Stimulated activated naive CD8-positive, alpha-beta T cell treated with anti-CD3 and anti-CD28 coated beads, Interleukin-15, Interleukin-2, amounts not matched to agents 100 U/mL and 50 U/mL, for 24 hours (primary cell): ENCODE data around the gene NKX2-1.
"Not testable (repeated sequence)": the region's sequence is repeated elsewhere in the genome, so short reads cannot be mapped to it uniquely, and the experiment has no call there.

Experiments
- ATAC-seq: fragments of 150-1000 bp; cut with Tn5 transposase; one replicate; pipeline ENCODE4 v1.10.0; 2021
- DNase-seq: peaks from one replicate; pipeline ENCODE4 v3.0.0; 2021

The NKX2-1 gene

GRCh38 chr14:36505181-36505815 lies 14.7 kb downstream of the NKX2-1 start:
- DNase-seq = no peak
- ATAC-seq = peak; percentile 55

- DNase-seq (no peak), ATAC-seq (no peak)
Measured at GRCh38 chr14:36504771-36505175, 15.3 kb downstream of the NKX2-1 start.

DNA sequence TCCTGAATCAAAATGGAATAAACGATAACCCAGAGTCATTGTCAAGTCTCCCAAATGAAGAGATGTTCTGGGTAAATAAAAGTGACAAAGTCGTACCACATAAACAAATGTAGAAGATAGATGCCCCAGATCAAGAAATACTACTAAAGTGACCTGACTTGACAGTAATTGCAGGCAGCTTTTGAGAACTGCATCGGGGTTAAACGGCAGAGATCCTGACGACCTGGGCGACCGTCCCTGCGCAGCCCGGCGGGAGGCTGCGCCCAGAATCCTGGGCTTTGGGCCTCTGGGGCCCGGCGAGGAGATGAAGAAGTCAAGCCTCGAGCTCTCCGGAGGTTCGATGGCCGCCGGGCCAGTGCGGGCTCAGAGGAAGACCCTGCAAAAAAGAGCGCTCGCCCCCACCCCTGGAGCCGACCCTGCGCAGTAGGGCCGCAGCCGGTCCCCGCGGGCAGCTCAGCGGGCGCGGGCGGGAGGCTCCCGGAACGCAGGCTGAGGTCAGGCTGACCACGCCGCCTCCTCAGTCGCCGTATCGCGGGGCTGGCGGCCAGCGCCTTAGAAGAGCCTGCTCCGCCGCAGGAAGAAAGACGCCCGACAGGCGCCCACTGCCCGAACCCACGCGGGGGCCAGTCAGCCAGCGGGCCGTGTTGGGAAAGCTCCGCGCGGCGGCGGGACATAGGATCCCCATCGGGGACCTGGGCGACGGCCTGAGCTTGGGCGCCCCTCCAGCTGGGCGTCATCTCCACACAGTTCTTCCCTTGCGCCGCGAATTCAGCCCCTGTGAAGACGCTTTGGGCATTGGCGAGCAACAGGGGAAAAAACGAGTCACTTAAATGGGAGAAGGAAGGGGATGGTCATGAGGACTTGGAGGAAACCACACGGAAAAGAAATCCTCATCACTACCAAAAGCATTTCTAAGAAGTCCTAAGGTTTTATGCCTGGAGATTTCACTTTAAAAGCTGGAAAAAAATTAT lies 16.0 kb downstream of the NKX2-1 start:
- DNase-seq = no peak
- no peak for ATAC-seq

DNA sequence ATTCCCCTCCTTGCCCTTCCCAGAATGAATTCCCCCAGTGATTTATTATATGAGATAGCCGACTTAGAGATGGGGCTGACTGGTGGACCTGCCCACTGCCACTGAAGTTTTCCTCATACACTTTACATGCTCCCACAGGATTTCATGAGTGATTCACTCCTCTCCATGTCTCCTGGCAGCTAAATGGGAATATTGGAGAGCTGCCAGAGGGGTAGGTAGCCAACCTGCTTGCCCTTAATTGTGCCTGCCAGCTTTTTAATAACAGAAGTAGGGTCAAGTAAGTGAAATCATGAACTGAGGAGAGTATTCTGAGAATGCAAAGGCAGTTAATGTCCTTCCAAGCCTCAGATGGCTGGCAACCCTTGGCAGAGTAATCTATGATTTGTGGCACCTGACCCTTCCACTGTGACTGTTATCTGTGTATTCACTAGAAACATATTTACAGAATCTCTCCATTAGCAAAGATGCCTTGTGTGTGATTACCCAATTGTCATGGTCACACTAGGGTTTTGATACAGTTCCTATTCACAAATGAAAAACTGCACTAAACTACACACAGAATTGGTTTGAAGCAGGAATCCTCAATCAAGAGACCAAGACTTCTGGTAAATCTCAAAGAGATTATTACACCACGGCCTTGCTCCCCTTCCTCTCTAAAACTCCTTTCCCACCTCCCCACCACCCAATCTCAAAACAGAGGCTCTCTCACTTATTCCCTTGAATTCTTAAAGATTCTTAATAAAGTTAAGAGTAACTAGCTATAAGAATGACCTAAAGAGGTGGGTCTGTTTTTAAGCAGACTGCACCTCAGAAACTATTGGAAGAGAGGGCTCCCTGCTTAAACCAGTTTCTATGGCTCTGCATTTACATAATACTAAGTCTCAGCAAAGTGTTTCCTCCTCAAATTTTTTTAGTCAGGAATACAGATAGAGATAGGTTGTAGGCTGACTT lies 17.2 kb downstream of the NKX2-1 start:
- DNase-seq = no peak

DNA sequence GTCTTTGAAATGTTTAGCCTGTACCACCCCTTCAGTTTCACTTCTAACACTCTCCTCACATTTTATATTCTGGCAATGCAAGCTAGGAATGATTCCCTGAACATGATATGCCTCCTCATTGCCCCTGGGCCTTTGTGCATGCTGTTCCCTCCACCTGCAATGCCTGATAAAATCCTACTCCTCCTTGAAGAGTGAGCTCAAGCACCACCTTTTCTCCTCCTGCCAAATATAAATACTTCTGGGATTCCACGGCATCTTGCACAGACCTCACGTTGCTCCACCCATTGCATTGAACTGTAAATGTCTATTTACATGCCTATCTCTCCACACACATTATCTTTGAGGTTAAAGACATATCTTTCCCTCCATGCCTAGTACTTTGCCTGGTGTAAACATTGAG lies 21.1 kb downstream of the NKX2-1 start:
- no peak for ATAC-seq

More for the DNA sequence above, 17.2 kb downstream of the NKX2-1 start:
- ATAC-seq = no peak

DNA sequence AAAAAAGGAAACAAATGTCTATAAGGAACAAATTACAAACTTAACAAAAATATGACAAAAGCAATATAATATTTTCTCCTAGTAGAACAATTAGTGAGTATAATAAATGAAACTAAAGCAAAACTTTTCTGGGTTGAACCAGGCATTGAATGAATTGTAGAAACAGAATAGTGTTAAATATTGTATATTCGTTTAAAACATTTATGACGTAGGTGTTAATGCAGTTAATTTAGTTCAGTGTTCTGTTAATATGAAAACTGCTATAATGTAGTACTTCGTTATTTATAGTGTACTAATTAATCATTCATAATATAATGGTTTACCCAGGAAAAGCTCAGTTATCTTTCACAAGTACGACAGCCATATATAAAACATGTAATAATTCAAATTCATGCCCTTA lies 23.7 kb downstream of the NKX2-1 start:
- ATAC-seq = no peak
- DNase-seq = no peak

More for the DNA sequence above, 21.1 kb downstream of the NKX2-1 start:
- DNase-seq = no peak

- DNase-seq (no peak), ATAC-seq (no peak)
Measured at GRCh38 chr14:36495666-36496065, 24.4 kb downstream of the NKX2-1 start.

GRCh38 chr14:36493761-36494160 lies 26.3 kb downstream of the NKX2-1 start:
- DNase-seq (no peak), ATAC-seq (no peak)

- no peak for ATAC-seq
Measured at GRCh38 chr14:36485773-36486172, 34.3 kb downstream of the NKX2-1 start.

DNA sequence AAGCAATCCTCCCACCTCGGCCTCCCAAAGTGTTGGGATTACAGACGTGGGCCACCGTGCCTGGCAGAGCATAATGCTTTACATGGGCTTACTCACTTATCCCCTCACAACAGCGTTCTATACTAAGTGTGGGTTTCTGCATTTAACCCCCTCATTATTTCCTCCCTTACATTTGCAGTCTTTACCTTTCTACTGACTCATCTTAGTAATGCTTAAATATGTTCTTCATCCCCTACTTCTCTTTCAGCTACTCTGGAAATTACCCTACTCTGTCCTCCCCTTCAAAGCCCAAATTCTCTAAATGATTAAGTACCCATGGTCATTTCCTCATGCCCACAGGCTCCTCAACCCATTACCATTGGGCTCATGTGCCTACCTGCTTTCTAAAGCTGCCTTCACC lies 40.7 kb downstream of the NKX2-1 start:
- ATAC-seq (peak; percentile 60), DNase-seq (no peak)

More at GRCh38 chr14:36485773-36486172, 34.3 kb downstream of the NKX2-1 start:
- no peak for DNase-seq

DNA sequence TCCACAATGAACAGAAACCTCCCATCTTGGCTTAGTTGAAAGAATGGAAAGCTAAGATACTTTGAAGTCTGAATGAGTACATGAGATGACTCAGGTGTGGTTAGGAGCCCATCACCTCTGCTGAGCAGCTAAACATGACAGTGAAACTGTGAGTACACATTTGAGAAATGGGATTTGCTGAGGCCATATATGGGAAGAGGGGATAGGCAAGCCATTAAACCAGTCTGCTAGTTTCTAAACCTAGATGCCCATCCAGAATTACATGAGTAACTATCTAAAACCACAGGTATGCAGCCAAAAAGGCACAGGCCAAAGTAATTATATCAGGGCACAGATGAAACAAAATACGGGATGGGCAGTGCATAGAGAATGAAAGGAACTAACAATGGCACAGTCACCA lies 41.2 kb downstream of the NKX2-1 start:
- ATAC-seq = peak; percentile 74
- DNase-seq = no peak

- DNase-seq = no peak
- peak; percentile 45 for ATAC-seq
Measured at GRCh38 chr14:36477266-36477665, 42.8 kb downstream of the NKX2-1 start.

DNA sequence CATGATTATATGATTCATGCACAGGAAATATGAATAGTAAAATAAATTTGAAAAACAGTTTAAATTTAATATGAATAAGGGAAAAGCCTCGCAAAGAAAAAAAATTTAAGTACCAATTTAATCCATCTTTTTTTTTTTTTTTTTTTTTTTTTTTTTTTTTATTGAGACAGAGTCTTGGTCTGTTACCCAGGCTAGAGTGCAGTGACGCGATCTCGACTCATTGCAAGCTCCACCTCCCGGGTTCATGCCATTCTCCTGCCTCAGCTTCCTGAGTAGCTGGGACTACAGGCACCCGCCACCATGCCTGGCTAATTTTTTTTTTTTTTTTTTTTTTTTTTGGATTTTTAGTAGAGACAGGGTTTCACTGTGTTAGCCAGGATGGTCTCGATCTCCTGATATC lies 44.0 kb downstream of the NKX2-1 start:
- not testable (repeated sequence) for DNase-seq

DNA sequence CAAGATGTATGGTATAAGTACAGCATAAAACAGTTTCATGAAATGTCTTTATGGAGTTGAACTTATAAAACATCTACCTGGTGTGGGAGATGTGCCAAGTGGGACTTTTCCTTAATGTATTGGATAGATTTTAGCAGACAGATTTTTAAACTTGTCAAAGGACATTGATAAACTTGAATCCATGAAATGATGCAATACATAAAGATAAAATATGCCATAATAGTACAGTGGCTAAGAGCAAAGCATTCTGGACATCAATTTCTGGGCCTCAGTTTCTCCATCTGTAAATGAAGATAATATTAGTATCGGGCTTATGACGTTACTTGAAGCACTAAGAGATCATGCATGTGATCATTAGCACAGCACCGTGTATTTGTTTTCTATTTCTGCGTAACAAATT lies 45.4 kb downstream of the NKX2-1 start:
- no peak for DNase-seq
- ATAC-seq = no peak

More for the DNA sequence above, 44.0 kb downstream of the NKX2-1 start:
- not testable (repeated sequence) for ATAC-seq

- ATAC-seq (no peak), DNase-seq (no peak)
Measured at GRCh38 chr14:36471431-36471830, 48.6 kb downstream of the NKX2-1 start.

DNA sequence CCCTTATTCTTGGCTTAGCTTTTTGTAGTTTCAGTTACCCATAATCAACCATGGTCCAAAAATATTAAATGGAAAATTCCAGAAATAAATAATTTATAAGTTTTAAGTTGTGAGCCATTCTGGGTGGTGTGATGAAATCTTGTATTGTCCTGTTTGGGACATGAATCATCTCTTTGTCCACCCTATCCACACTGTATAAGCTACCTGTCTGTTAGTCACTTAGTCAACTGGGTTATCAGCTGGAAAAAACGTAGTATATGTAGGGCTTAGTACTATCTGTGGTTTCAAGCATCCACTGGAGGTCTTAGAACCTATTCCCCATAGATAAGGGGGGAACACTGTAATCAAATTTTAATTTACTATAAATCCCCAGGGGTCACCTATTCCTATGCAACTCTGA lies 52.7 kb downstream of the NKX2-1 start:
- ATAC-seq (no peak), DNase-seq (no peak)
